ENCODE data around the gene SORT1. TPM values are rescaled to one million over a fixed set of nuclear protein-coding genes. Genes with fewer than 3 reads are reported as not detected.

SORT1 gene
- polyA plus RNA-seq, 1 donor from 2014 or later = 33.3 TPM

DNA sequence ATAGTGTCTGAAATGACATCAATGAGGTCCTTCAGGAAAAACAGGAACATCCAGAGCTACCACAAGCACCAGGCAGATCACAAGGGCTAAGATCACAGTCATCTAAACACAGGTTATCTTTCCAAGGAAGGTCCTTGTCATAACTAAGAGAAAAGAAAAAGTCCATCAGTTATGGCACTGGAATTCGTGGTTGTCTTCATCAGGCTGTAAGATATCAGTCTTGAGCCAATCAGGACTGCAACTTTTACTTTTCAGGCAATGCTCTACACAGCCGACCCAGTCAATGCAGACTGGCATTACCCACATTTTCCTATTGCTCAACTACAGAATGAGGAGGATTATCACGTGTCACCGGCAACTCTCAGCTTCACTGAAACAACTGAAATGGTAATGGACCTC is 26.4 kb downstream of the SORT1 start:
- Histone ChIP-seq H3K4me3 (ENCODE audit: low read length) (no peak overlapping the region), H3K36me3 (ENCODE audit: insufficient read depth, low read length) (no peaks in the 10 kb centered on the region), H3K4me2 (ENCODE audit: low read length) (no peak overlapping the region), H3K9me3 (ENCODE audit: low read length) (no peaks in the 10 kb centered on the region), H3K27me3 (ENCODE audit: insufficient read depth, low read depth, low read length) (no peaks in the 10 kb centered on the region), H4K20me1 (ENCODE audit: insufficient read depth) (no peaks in the 10 kb centered on the region), H2AFZ (ENCODE audit: low read depth, low read length) (no peak overlapping the region), H3K79me2 (replicated peaks; ENCODE audit: insufficient read depth, low read length) (peaks cover 9% of the 10 kb centered on the region), H3K9me2 (ENCODE audit: insufficient read depth, low read length) (no peaks in the 10 kb centered on the region), H3K9ac (ENCODE audit: low read length) (no peak overlapping the region), H3K27ac (ENCODE audit: low read length) (no peak overlapping the region), H3F3A (ENCODE audit: insufficient read depth, low read length, poor library complexity, severe bottlenecking) (no peaks in the 10 kb centered on the region)
- no peak for TF ChIP-seq RAD21 (conservative IDR thresholded peaks at IDR 0.05)
- no peak for TF ChIP-seq EP300 (conservative IDR thresholded peaks at IDR 0.05; ENCODE audit: poor library complexity, severe bottlenecking)
- no peak for TF ChIP-seq POLR2AphosphoS5 (IDR thresholded peaks at IDR 0.05)
- TF ChIP-seq, protein P1, sequence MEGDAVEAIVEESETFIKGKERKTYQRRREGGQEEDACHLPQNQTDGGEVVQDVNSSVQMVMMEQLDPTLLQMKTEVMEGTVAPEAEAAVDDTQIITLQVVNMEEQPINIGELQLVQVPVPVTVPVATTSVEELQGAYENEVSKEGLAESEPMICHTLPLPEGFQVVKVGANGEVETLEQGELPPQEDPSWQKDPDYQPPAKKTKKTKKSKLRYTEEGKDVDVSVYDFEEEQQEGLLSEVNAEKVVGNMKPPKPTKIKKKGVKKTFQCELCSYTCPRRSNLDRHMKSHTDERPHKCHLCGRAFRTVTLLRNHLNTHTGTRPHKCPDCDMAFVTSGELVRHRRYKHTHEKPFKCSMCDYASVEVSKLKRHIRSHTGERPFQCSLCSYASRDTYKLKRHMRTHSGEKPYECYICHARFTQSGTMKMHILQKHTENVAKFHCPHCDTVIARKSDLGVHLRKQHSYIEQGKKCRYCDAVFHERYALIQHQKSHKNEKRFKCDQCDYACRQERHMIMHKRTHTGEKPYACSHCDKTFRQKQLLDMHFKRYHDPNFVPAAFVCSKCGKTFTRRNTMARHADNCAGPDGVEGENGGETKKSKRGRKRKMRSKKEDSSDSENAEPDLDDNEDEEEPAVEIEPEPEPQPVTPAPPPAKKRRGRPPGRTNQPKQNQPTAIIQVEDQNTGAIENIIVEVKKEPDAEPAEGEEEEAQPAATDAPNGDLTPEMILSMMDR (IDR thresholded peaks at IDR 0.05; ENCODE audit: poor library complexity, severe bottlenecking) = no peak
- TF ChIP-seq TAF1 (IDR thresholded peaks at IDR 0.05; ENCODE audit: low read depth) = no peak
- no peak for TF ChIP-seq EZH2 (IDR thresholded peaks at IDR 0.05; ENCODE audit: borderline replicate concordance, insufficient read depth, low read length, poor library complexity, severe bottlenecking)
- TF ChIP-seq MXI1 (conservative IDR thresholded peaks at IDR 0.05; ENCODE audit: poor library complexity, severe bottlenecking) = no peak
- TF ChIP-seq, protein P2, sequence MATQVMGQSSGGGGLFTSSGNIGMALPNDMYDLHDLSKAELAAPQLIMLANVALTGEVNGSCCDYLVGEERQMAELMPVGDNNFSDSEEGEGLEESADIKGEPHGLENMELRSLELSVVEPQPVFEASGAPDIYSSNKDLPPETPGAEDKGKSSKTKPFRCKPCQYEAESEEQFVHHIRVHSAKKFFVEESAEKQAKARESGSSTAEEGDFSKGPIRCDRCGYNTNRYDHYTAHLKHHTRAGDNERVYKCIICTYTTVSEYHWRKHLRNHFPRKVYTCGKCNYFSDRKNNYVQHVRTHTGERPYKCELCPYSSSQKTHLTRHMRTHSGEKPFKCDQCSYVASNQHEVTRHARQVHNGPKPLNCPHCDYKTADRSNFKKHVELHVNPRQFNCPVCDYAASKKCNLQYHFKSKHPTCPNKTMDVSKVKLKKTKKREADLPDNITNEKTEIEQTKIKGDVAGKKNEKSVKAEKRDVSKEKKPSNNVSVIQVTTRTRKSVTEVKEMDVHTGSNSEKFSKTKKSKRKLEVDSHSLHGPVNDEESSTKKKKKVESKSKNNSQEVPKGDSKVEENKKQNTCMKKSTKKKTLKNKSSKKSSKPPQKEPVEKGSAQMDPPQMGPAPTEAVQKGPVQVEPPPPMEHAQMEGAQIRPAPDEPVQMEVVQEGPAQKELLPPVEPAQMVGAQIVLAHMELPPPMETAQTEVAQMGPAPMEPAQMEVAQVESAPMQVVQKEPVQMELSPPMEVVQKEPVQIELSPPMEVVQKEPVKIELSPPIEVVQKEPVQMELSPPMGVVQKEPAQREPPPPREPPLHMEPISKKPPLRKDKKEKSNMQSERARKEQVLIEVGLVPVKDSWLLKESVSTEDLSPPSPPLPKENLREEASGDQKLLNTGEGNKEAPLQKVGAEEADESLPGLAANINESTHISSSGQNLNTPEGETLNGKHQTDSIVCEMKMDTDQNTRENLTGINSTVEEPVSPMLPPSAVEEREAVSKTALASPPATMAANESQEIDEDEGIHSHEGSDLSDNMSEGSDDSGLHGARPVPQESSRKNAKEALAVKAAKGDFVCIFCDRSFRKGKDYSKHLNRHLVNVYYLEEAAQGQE (IDR thresholded peaks at IDR 0.05; ENCODE audit: borderline replicate concordance) = no peak
- no peak for TF ChIP-seq SMC3 (conservative IDR thresholded peaks at IDR 0.05; ENCODE audit: poor library complexity)

GRCh38 chr1:109370712-109371340 is 26.9 kb downstream of the SORT1 start:
- no peaks in the 10 kb centered on the region for H4K20me1 ChIP-seq (ENCODE audit: insufficient read depth)
- H3K79me2 ChIP-seq (replicated peaks; ENCODE audit: insufficient read depth, low read length) = peaks cover 9% of the 10 kb centered on the region
- H3K27me3 ChIP-seq (ENCODE audit: insufficient read depth, low read depth, low read length) = no peaks in the 10 kb centered on the region
- H3K9ac ChIP-seq (ENCODE audit: low read length) = no peak overlapping the region
- H3K36me3 ChIP-seq (ENCODE audit: insufficient read depth, low read length) = peaks cover 4% of the 10 kb centered on the region
- H3K27ac ChIP-seq (ENCODE audit: low read length) = no peak overlapping the region
- H3K9me3 ChIP-seq (ENCODE audit: low read length) = no peaks in the 10 kb centered on the region
- H3K4me3 ChIP-seq (ENCODE audit: low read length) = no peak overlapping the region
- no peaks in the 10 kb centered on the region for H3K9me2 ChIP-seq (ENCODE audit: insufficient read depth, low read length)
- TF ChIP-seq, protein P1 (IDR thresholded peaks at IDR 0.05; ENCODE audit: poor library complexity, severe bottlenecking) = no peak
- no peak for TF ChIP-seq EZH2 (IDR thresholded peaks at IDR 0.05; ENCODE audit: borderline replicate concordance, insufficient read depth, low read length, poor library complexity, severe bottlenecking)
- no peak for TF ChIP-seq RAD21 (conservative IDR thresholded peaks at IDR 0.05)
- TF ChIP-seq, protein P2 (IDR thresholded peaks at IDR 0.05; ENCODE audit: borderline replicate concordance) = no peak
- TF ChIP-seq TAF1 (IDR thresholded peaks at IDR 0.05; ENCODE audit: low read depth) = no peak
- no peak for TF ChIP-seq POLR2AphosphoS5 (IDR thresholded peaks at IDR 0.05)
- no peak for TF ChIP-seq EP300 (conservative IDR thresholded peaks at IDR 0.05; ENCODE audit: poor library complexity, severe bottlenecking)
- TF ChIP-seq MXI1 (conservative IDR thresholded peaks at IDR 0.05; ENCODE audit: poor library complexity, severe bottlenecking) = no peak
- TF ChIP-seq SMC3 (conservative IDR thresholded peaks at IDR 0.05; ENCODE audit: poor library complexity) = no peak
- H2AFZ ChIP-seq (ENCODE audit: low read depth, low read length) = no peak overlapping the region
- no peaks in the 10 kb centered on the region for H3F3A ChIP-seq (ENCODE audit: insufficient read depth, low read length, poor library complexity, severe bottlenecking)
- no peak overlapping the region for H3K4me2 ChIP-seq (ENCODE audit: low read length)
